Astrocyte (in vitro differentiated cells and primary cell): ENCODE results near the gene CDC25C. TPM values are rescaled to one million over a fixed set of nuclear protein-coding genes. Genes with fewer than 3 reads are reported as not detected.

ENCODE experiments used
- DNase-seq: peaks from one replicate; pipeline ENCODE4 v3.0.0-alpha.2; 2010; ENCODE audit warnings: low read depth
- FAIRE-seq: peaks from 2 replicates; lab custom pipeline; 2011; peaks lifted over from hg19 to GRCh38; lab: Jason Lieb, UNC
- H2AFZ ChIP-seq: 2 replicates; pipeline ENCODE4 v1.6.0; 2012; ENCODE audit warnings: low read depth, low read length, inconsistent platforms
- H3K27ac ChIP-seq: 2 replicates; pipeline ENCODE4 v1.5.1; 2011; ENCODE audit warnings: low read depth, low read length, inconsistent platforms
- H3K27me3 ChIP-seq: 2 replicates; pipeline ENCODE4 v1.6.0; 2011; ENCODE audit warnings: low read length, inconsistent platforms; ENCODE audit not compliant: insufficient read depth
- H3K36me3 ChIP-seq: 2 replicates; pipeline ENCODE4 v1.5.1; 2011; ENCODE audit warnings: low read length, inconsistent platforms; ENCODE audit not compliant: insufficient read depth
- H3K4me1 ChIP-seq: 2 replicates; pipeline ENCODE4 v1.5.1; 2011; ENCODE audit warnings: low read length, inconsistent platforms; ENCODE audit not compliant: insufficient read depth
- H3K4me2 ChIP-seq: 2 replicates; pipeline ENCODE4 v1.6.0; 2012; ENCODE audit warnings: low read length, inconsistent platforms
- H3K4me3 ChIP-seq: 2 replicates; pipeline ENCODE4 v1.5.1; 2011; ENCODE audit warnings: low read depth, mild to moderate bottlenecking, low read length, inconsistent platforms; ENCODE audit not compliant: insufficient read depth
- H3K79me2 ChIP-seq: 2 replicates; pipeline ENCODE4 v1.6.0; 2012; ENCODE audit warnings: mild to moderate bottlenecking, low read length, inconsistent platforms; ENCODE audit not compliant: insufficient read depth
- H3K9ac ChIP-seq: 2 replicates; pipeline ENCODE4 v1.6.0; 2012; ENCODE audit warnings: mild to moderate bottlenecking, low read length, inconsistent platforms
- H3K9me3 ChIP-seq: 2 replicates; pipeline ENCODE4 v1.5.1; 2012; ENCODE audit warnings: low read depth, mild to moderate bottlenecking, low read length, inconsistent platforms; ENCODE audit not compliant: insufficient read depth
- H4K20me1 ChIP-seq: 2 replicates; pipeline ENCODE4 v1.6.0; 2012; ENCODE audit warnings: low read length, inconsistent platforms; ENCODE audit not compliant: insufficient read depth
- H3K27ac Mint-ChIP-seq: one replicate; pipeline ENCODE4 v1.8.0; 2021; ENCODE audit warnings: mild to moderate bottlenecking, mixed read lengths; ENCODE audit not compliant: unreplicated experiment
- H3K27me3 Mint-ChIP-seq: one replicate; pipeline ENCODE4 v1.8.0; 2021; ENCODE audit warnings: low read depth, mixed read lengths; ENCODE audit not compliant: unreplicated experiment
- H3K36me3 Mint-ChIP-seq: one replicate; pipeline ENCODE4 v1.8.0; 2021; ENCODE audit warnings: low read depth, mixed read lengths; ENCODE audit not compliant: unreplicated experiment
- H3K4me1 Mint-ChIP-seq: one replicate; pipeline ENCODE4 v1.8.0; 2021; ENCODE audit warnings: low read depth, mixed read lengths; ENCODE audit not compliant: unreplicated experiment
- H3K4me3 Mint-ChIP-seq: one replicate; pipeline ENCODE4 v1.8.0; 2021; ENCODE audit warnings: mild to moderate bottlenecking, moderate library complexity, mixed read lengths; ENCODE audit not compliant: unreplicated experiment
- H3K9me3 Mint-ChIP-seq: one replicate; pipeline ENCODE4 v1.8.0; 2021; ENCODE audit warnings: mild to moderate bottlenecking, mixed read lengths; ENCODE audit not compliant: unreplicated experiment
- EZH2 ChIP-seq: IDR thresholded peaks from 2 replicates; pipeline ENCODE4 v1.6.1; 2012; ENCODE audit warnings: mild to moderate bottlenecking, low read length, inconsistent platforms; ENCODE audit not compliant: insufficient read depth
- total RNA-seq: library from RNA; stranded (reverse); gene quantifications from 2 replicates; pipeline ENCODE4 v1.2.1, GENCODE V29; 2021
- TF ChIP-seq, protein P1 (sequence below): IDR thresholded peaks from 2 replicates; pipeline ENCODE4 v1.5.1; 2011; ENCODE audit warnings: low read depth, mild to moderate bottlenecking, inconsistent platforms, low read length, moderate library complexity; ENCODE audit not compliant: insufficient read depth

The CDC25C gene
- total RNA-seq, 1 donor from 2014 or later = 1.6 TPM

- no peak overlapping the region for H3K4me3 ChIP-seq
- no peak overlapping the region for H3K4me2 ChIP-seq
- Mint-ChIP-seq H3K4me1 (peaks cover 4% of the 10 kb centered on the region), H3K4me3 (no peak overlapping the region), H3K9me3 (peaks cover 3% of the 10 kb centered on the region), H3K27me3 (no peaks in the 10 kb centered on the region), H3K27ac (no peak overlapping the region), H3K36me3 (no peaks in the 10 kb centered on the region)
- peaks cover 2% of the 10 kb centered on the region for H3K4me1 ChIP-seq
- H3K27me3 ChIP-seq = no peaks in the 10 kb centered on the region
- H3K9me3 ChIP-seq = no peaks in the 10 kb centered on the region
- no peak overlapping the region for H3K9ac ChIP-seq
- no peak for FAIRE-seq
- no peaks in the 10 kb centered on the region for H4K20me1 ChIP-seq
- DNase-seq = peak; percentile 31
- no peak overlapping the region for H2AFZ ChIP-seq
- no peaks in the 10 kb centered on the region for H3K36me3 ChIP-seq
- TF ChIP-seq, protein P1, sequence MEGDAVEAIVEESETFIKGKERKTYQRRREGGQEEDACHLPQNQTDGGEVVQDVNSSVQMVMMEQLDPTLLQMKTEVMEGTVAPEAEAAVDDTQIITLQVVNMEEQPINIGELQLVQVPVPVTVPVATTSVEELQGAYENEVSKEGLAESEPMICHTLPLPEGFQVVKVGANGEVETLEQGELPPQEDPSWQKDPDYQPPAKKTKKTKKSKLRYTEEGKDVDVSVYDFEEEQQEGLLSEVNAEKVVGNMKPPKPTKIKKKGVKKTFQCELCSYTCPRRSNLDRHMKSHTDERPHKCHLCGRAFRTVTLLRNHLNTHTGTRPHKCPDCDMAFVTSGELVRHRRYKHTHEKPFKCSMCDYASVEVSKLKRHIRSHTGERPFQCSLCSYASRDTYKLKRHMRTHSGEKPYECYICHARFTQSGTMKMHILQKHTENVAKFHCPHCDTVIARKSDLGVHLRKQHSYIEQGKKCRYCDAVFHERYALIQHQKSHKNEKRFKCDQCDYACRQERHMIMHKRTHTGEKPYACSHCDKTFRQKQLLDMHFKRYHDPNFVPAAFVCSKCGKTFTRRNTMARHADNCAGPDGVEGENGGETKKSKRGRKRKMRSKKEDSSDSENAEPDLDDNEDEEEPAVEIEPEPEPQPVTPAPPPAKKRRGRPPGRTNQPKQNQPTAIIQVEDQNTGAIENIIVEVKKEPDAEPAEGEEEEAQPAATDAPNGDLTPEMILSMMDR = no peak
- TF ChIP-seq EZH2 = no peak
- no peak overlapping the region for H3K27ac ChIP-seq
- H3K79me2 ChIP-seq = no peaks in the 10 kb centered on the region
These were observed 28.2 kb downstream of the CDC25C start for GRCh38 chr5:138303372-138303771.

DNA sequence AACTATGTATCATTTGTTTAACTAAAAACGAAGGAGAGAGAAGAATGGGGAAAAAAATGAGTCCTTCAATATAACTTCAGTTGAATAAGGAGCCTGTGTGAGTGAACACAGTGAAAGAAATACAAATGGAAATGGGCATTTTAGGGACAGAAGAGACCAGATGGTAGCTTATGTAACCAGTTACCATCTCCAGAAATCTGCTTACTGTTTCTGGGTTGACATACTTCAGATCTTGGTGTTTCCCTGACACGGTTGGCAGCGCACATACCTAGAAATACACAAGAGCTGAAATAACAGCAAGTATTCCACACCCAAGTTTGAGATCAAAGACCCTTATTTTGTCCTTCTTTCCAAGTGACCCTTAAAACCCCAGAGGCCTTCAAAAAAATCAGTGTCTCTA is 42.3 kb downstream of the CDC25C start:
- Mint-ChIP-seq H3K27ac (no peak overlapping the region), H3K9me3 (no peaks in the 10 kb centered on the region), H3K4me3 (no peak overlapping the region), H3K27me3 (no peaks in the 10 kb centered on the region), H3K4me1 (no peaks in the 10 kb centered on the region), H3K36me3 (no peaks in the 10 kb centered on the region)
- FAIRE-seq (no peak), DNase-seq (no peak)
- Histone ChIP-seq H2AFZ (no peak overlapping the region), H3K79me2 (no peaks in the 10 kb centered on the region), H3K4me2 (no peak overlapping the region), H3K4me1 (no peaks in the 10 kb centered on the region), H3K27me3 (no peaks in the 10 kb centered on the region), H3K4me3 (no peak overlapping the region), H4K20me1 (no peaks in the 10 kb centered on the region), H3K9ac (no peak overlapping the region), H3K36me3 (no peaks in the 10 kb centered on the region), H3K27ac (no peak overlapping the region), H3K9me3 (no peaks in the 10 kb centered on the region)
- TF ChIP-seq, protein P1 = no peak

DNA sequence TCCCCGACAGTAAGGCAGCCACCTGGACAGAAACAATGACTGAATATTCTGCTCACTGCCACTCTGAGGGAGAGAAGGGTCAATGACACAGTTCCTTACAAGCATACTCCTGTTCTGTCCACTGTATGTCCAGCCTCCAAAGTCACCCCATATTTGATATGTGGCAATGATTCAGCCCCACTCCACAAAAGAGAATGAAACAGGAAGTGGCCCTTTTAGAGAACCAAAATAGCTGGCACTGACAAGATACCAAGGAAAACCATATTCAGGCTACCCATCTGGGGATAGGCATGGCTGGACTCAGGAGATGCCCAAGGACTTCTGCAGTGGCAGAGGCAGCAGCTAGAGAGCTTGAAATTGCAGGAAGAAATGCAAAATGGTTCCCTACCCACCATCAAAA is 44.4 kb downstream of the CDC25C start:
- Mint-ChIP-seq H3K27me3 (no peaks in the 10 kb centered on the region), H3K9me3 (no peaks in the 10 kb centered on the region), H3K27ac (no peak overlapping the region), H3K4me1 (no peaks in the 10 kb centered on the region), H3K4me3 (no peak overlapping the region), H3K36me3 (no peaks in the 10 kb centered on the region)
- Histone ChIP-seq H3K9ac (no peak overlapping the region), H3K4me2 (no peak overlapping the region), H3K4me3 (no peak overlapping the region), H3K79me2 (no peaks in the 10 kb centered on the region), H3K9me3 (no peaks in the 10 kb centered on the region), H3K27me3 (no peaks in the 10 kb centered on the region), H4K20me1 (no peaks in the 10 kb centered on the region), H3K27ac (no peak overlapping the region), H3K36me3 (no peaks in the 10 kb centered on the region), H3K4me1 (no peaks in the 10 kb centered on the region), H2AFZ (peak overlapping the region; percentile 29)
- no peak for TF ChIP-seq EZH2
- TF ChIP-seq, protein P1 = no peak
- DNase-seq (no peak), FAIRE-seq (no peak)
